MM.1S (cell line): ENCODE measurements around the gene LBX1.

Experiments
- DNase-seq: peaks from one replicate; pipeline ENCODE4 v3.0.0-alpha.2; 2015
- H2AFZ ChIP-seq: fragments of 300-600 bp; sonication (generic); 2 replicates; pipeline ENCODE4 v1.6.0; 2016; ENCODE audit warnings: antibody characterized with exemption, low read length
- H3F3A ChIP-seq: fragments of 300-600 bp; sonication (generic); 2 replicates; pipeline ENCODE4 v1.6.1; 2016; ENCODE audit warnings: mild to moderate bottlenecking, antibody characterized with exemption, low read length, moderate library complexity, mixed read lengths; ENCODE audit not compliant: insufficient read depth
- H3K27ac ChIP-seq: fragments of 300-600 bp; sonication (generic); 2 replicates; pipeline ENCODE4 v1.5.1; 2016; ENCODE audit warnings: mild to moderate bottlenecking, low read length
- H3K27me3 ChIP-seq: fragments of 300-600 bp; sonication (generic); replicated peaks from 2 replicates; pipeline ENCODE4 v1.6.0; 2016; ENCODE audit warnings: low read length; ENCODE audit not compliant: insufficient read depth
- H3K36me3 ChIP-seq: fragments of 300-600 bp; sonication (generic); replicated peaks from 2 replicates; pipeline ENCODE4 v1.6.1; 2016; ENCODE audit warnings: mild to moderate bottlenecking, low read length, mixed read lengths; ENCODE audit not compliant: insufficient read depth
- H3K4me1 ChIP-seq: fragments of 300-600 bp; sonication (generic); 2 replicates; pipeline ENCODE4 v1.6.1; 2016; ENCODE audit warnings: low read length, mixed read lengths
- H3K4me2 ChIP-seq: fragments of 300-600 bp; sonication (generic); 2 replicates; pipeline ENCODE4 v1.6.0; 2016; ENCODE audit warnings: low read depth, low read length
- H3K4me3 ChIP-seq: fragments of 300-600 bp; sonication (generic); 2 replicates; pipeline ENCODE4 v1.5.1; 2016; ENCODE audit warnings: low read length, mixed read lengths
- H3K79me2 ChIP-seq: fragments of 300-600 bp; sonication (generic); 2 replicates; pipeline ENCODE4 v1.6.1; 2016; ENCODE audit warnings: mixed run types, low read length, mixed read lengths
- H3K9ac ChIP-seq: fragments of 300-600 bp; sonication (generic); 2 replicates; pipeline ENCODE4 v1.6.1; 2016; ENCODE audit warnings: low read length, mixed read lengths
- H3K9me2 ChIP-seq: fragments of 300-600 bp; sonication (generic); replicated peaks from 2 replicates; pipeline ENCODE4 v1.6.1; 2016; ENCODE audit warnings: mild to moderate bottlenecking, low read length, mixed read lengths; ENCODE audit not compliant: insufficient read depth
- H3K9me3 ChIP-seq: fragments of 300-600 bp; sonication (generic); replicated peaks from 2 replicates; pipeline ENCODE4 v1.6.1; 2016; ENCODE audit warnings: mild to moderate bottlenecking, low read length, mixed read lengths; ENCODE audit not compliant: insufficient read depth
- H4K20me1 ChIP-seq: fragments of 300-600 bp; sonication (generic); 2 replicates; pipeline ENCODE4 v1.6.1; 2016; ENCODE audit warnings: mild to moderate bottlenecking, low read length, moderate library complexity, mixed read lengths; ENCODE audit not compliant: insufficient read depth
- EZH2 ChIP-seq: fragments of 300-600 bp; sonication (generic); optimal IDR thresholded peaks from 2 replicates; pipeline ENCODE3; 2017; ENCODE audit warnings: low read depth, mild to moderate bottlenecking, antibody characterized with exemption, low read length, mixed read lengths
- EZH2phosphoT487 ChIP-seq: fragments of 300-600 bp; sonication (generic); IDR thresholded peaks from 2 replicates; pipeline ENCODE4 v1.6.1; 2018; ENCODE audit warnings: antibody characterized with exemption, low read length
- TF ChIP-seq, protein P1 (sequence below): fragments of 300-600 bp; sonication (generic); IDR thresholded peaks from 2 replicates; pipeline ENCODE4 v1.5.1; 2016; ENCODE audit warnings: antibody characterized with exemption, low read length, mixed read lengths

Gene LBX1

DNA sequence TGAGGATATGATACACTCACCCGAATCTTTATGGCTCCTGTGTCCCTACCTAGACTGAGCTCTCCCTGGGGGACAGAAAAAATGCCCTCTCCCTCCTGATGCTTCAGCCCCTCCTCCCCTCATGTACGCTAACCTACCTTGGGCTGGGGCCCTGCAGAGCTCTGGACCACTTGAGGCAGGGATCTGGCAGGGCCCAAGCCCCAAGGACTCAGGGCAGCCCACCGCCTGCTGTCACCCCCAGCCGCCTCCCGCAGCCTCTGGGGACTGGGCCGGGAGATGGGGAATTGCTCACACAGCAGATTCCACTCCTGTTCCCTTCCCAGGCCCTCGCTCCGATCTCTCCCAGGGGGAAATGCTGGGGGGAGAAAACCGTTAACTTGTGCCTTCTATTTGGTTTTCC lies 32.9 kb upstream of the LBX1 start:
- H3K9me2 ChIP-seq: no peaks in the 10 kb centered on the region
- H3F3A ChIP-seq: no peaks in the 10 kb centered on the region
- H3K79me2 ChIP-seq: no peaks in the 10 kb centered on the region
- H3K4me2 ChIP-seq: no peak overlapping the region
- no peaks in the 10 kb centered on the region for H3K27me3 ChIP-seq
- DNase-seq: no peak
- no peak for TF ChIP-seq EZH2
- no peaks in the 10 kb centered on the region for H3K36me3 ChIP-seq
- H3K4me3 ChIP-seq: no peak overlapping the region
- no peaks in the 10 kb centered on the region for H3K4me1 ChIP-seq
- no peak overlapping the region for H2AFZ ChIP-seq
- no peaks in the 10 kb centered on the region for H3K9me3 ChIP-seq
- no peaks in the 10 kb centered on the region for H4K20me1 ChIP-seq
- H3K9ac ChIP-seq: no peak overlapping the region
- H3K27ac ChIP-seq: no peak overlapping the region

DNA sequence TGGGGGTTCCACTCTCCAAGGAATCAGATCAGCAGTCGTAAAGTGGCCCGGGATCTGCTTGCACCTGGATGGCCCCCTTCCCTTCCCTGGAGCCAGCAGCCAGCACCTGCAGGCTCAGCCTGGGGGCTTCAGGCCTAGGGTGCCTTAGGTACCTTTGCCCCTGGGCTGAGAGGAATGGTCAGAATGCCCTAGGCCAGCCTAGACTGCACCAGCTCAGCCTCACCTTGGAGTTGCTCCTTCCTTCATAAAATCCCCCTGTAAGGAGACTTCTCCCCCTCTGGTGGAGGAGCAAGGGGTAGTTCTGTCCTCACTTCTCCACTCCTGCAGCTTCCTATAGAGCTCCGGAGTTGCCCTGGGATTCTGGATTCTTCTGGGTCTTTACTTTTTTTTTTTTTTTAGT lies 32.4 kb upstream of the LBX1 start:
- Histone ChIP-seq H3K36me3 (no peaks in the 10 kb centered on the region), H3K9me3 (no peaks in the 10 kb centered on the region), H3K4me3 (no peak overlapping the region), H4K20me1 (no peaks in the 10 kb centered on the region), H3K9ac (no peak overlapping the region), H3K9me2 (no peaks in the 10 kb centered on the region), H2AFZ (no peak overlapping the region), H3K4me1 (no peaks in the 10 kb centered on the region), H3K27ac (no peak overlapping the region), H3F3A (no peaks in the 10 kb centered on the region), H3K27me3 (no peaks in the 10 kb centered on the region), H3K79me2 (no peaks in the 10 kb centered on the region), H3K4me2 (no peak overlapping the region)
- TF ChIP-seq, protein P1, sequence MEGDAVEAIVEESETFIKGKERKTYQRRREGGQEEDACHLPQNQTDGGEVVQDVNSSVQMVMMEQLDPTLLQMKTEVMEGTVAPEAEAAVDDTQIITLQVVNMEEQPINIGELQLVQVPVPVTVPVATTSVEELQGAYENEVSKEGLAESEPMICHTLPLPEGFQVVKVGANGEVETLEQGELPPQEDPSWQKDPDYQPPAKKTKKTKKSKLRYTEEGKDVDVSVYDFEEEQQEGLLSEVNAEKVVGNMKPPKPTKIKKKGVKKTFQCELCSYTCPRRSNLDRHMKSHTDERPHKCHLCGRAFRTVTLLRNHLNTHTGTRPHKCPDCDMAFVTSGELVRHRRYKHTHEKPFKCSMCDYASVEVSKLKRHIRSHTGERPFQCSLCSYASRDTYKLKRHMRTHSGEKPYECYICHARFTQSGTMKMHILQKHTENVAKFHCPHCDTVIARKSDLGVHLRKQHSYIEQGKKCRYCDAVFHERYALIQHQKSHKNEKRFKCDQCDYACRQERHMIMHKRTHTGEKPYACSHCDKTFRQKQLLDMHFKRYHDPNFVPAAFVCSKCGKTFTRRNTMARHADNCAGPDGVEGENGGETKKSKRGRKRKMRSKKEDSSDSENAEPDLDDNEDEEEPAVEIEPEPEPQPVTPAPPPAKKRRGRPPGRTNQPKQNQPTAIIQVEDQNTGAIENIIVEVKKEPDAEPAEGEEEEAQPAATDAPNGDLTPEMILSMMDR: no peak
- TF ChIP-seq EZH2 (no peak), EZH2phosphoT487 (no peak)
- no peak for DNase-seq

DNA sequence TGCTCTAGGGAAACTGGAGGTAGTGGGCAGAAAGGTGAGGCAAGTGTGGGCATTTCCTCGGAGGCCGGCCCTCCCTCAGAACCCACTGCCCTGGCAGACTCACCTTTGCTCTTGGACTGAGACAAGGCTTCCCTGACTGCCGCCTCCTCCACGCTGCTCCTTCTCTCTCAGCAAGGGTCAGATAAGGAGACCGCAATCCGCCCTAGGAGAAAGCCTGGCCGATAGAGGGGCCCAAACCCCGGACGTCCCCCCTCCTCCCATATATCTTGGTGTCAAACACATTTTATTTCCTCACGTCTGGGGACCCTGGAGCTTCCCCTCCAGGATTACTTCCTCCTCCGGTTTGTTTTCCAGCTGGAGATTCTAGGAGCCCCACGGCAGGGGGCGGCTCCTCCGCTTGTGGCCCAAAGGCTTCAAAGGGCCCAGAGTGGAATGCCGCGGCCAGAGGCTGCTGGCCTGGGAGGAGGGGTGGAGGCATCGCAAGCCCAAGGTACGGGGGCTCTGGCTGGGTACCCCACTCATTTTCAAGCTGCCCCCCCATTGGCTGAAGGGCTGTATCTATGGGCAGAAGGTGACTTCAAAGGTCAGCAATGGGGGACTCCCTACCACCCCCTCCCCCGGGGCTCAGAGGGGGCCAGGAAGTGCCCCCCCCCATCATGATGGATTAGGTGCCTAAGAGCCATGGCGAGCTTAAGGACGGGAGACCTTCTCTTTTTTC lies 31.7 kb upstream of the LBX1 start:
- Histone ChIP-seq H3K9ac (no peak overlapping the region), H3K4me1 (no peaks in the 10 kb centered on the region), H3K4me2 (no peak overlapping the region), H4K20me1 (no peaks in the 10 kb centered on the region), H3F3A (no peaks in the 10 kb centered on the region), H3K4me3 (no peak overlapping the region), H3K9me3 (no peaks in the 10 kb centered on the region), H3K27ac (no peak overlapping the region), H3K79me2 (no peaks in the 10 kb centered on the region), H3K36me3 (no peaks in the 10 kb centered on the region), H3K9me2 (no peaks in the 10 kb centered on the region), H3K27me3 (no peaks in the 10 kb centered on the region), H2AFZ (no peak overlapping the region)
- no peak for DNase-seq
- TF ChIP-seq EZH2phosphoT487 (no peak), EZH2 (no peak)
- TF ChIP-seq, protein P1: no peak

DNA sequence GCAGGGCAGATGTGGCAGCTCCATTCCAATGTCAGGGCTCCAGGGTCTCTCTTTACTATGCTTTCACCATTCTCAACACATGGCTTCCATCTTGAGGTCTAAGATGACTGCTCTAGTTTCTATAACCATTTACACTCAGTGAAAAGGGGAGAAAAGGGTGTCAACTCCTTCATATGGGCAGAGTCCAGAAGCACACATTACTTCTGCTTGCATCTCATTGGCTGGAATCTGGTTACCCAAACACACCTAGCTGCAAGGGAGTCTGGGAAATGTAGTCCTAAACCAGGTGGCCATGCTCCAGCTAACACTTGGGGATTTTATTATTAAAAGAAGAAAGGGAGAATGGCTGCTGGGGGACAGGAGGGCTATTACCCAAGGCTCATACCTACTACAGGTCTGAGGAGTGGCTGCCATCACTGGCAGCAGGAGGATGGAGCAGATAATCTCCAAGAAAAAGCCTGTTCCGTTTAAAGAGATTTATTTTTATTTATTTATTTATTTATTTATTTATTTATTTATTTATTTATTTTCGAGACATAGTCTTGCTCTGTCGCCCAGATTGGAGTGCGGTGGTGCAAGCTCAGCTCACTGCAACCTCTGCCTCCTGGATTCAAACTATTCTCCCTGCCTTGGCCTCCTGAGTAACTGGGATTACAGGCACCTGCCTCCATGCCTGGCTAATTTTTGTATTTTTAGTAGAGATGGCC lies 29.1 kb upstream of the LBX1 start:
- DNase-seq: peak; percentile 60
- no peaks in the 10 kb centered on the region for H3K36me3 ChIP-seq

More for the DNA sequence above, 29.1 kb upstream of the LBX1 start:
- no peak overlapping the region for H3K4me2 ChIP-seq
- no peaks in the 10 kb centered on the region for H3K27me3 ChIP-seq
- H2AFZ ChIP-seq: peak overlapping the region; percentile 43
- no peak overlapping the region for H3K27ac ChIP-seq
- H3K9me2 ChIP-seq: no peaks in the 10 kb centered on the region
- no peaks in the 10 kb centered on the region for H3F3A ChIP-seq
- TF ChIP-seq EZH2phosphoT487: no peak
- TF ChIP-seq, protein P1: no peak
- no peak for TF ChIP-seq EZH2
- H3K9ac ChIP-seq: no peak overlapping the region
- no peaks in the 10 kb centered on the region for H3K9me3 ChIP-seq
- H3K4me3 ChIP-seq: no peak overlapping the region
- no peaks in the 10 kb centered on the region for H3K4me1 ChIP-seq
- no peaks in the 10 kb centered on the region for H3K79me2 ChIP-seq
- H4K20me1 ChIP-seq: no peaks in the 10 kb centered on the region
